ENCODE measurements around the gene CDC42. TPM values are rescaled to one million over a fixed set of nuclear protein-coding genes. Genes with fewer than 3 reads are reported as not detected.

The CDC42 gene
- total RNA-seq, 1 donor from 2014 or later = 366 TPM

GRCh38 chr1:22118291-22118992 lies 65.9 kb downstream of the CDC42 start:
- H3K9me3 ChIP-seq (ENCODE audit: insufficient read depth, low read depth, low read length) = no peaks in the 10 kb centered on the region
- no peak overlapping the region for H3K9ac ChIP-seq (ENCODE audit: low read length)
- DNase-seq (ENCODE audit: low read depth) (no peak), FAIRE-seq (no peak)
- Mint-ChIP-seq H3K4me3 (ENCODE audit: unreplicated experiment) (no peak overlapping the region), H3K9me3 (ENCODE audit: unreplicated experiment) (no peaks in the 10 kb centered on the region), H3K27me3 (ENCODE audit: low read depth, unreplicated experiment) (no peaks in the 10 kb centered on the region), H3K36me3 (ENCODE audit: low read depth, unreplicated experiment) (peaks cover 12% of the 10 kb centered on the region), H3K27ac (ENCODE audit: unreplicated experiment) (no peak overlapping the region), H3K4me1 (ENCODE audit: low read depth, unreplicated experiment) (peaks cover 63% of the 10 kb centered on the region)
- H3K4me1 ChIP-seq (ENCODE audit: insufficient read depth, low read length) = peaks cover 26% of the 10 kb centered on the region
- no peak for TF ChIP-seq CTCF (IDR thresholded peaks at IDR 0.05; ENCODE audit: insufficient read depth, low read depth, low read length)
- no peak for TF ChIP-seq EZH2 (IDR thresholded peaks at IDR 0.05; ENCODE audit: insufficient read depth, low read length)
- H4K20me1 ChIP-seq (ENCODE audit: insufficient read depth, low read length) = peaks cover 100% of the 10 kb centered on the region
- H3K4me2 ChIP-seq (ENCODE audit: low read length) = no peak overlapping the region
- H3K27ac ChIP-seq (ENCODE audit: low read depth, low read length) = no peak overlapping the region
- no peaks in the 10 kb centered on the region for H3K36me3 ChIP-seq (ENCODE audit: insufficient read depth, low read length)
- H2AFZ ChIP-seq (ENCODE audit: low read depth, low read length) = no peak overlapping the region
- H3K4me3 ChIP-seq (ENCODE audit: insufficient read depth, low read depth, low read length) = no peak overlapping the region
- H3K79me2 ChIP-seq (ENCODE audit: insufficient read depth, low read length) = peaks cover 37% of the 10 kb centered on the region
- no peaks in the 10 kb centered on the region for H3K27me3 ChIP-seq (ENCODE audit: insufficient read depth, low read length)

- Mint-ChIP-seq H3K9me3 (ENCODE audit: unreplicated experiment) (no peaks in the 10 kb centered on the region), H3K27ac (ENCODE audit: unreplicated experiment) (no peak overlapping the region), H3K4me1 (ENCODE audit: low read depth, unreplicated experiment) (peaks cover 54% of the 10 kb centered on the region), H3K36me3 (ENCODE audit: low read depth, unreplicated experiment) (peaks cover 12% of the 10 kb centered on the region), H3K4me3 (ENCODE audit: unreplicated experiment) (peak overlapping the region; percentile 40), H3K27me3 (ENCODE audit: low read depth, unreplicated experiment) (no peaks in the 10 kb centered on the region)
- H3K4me1 ChIP-seq (ENCODE audit: insufficient read depth, low read length) = peaks cover 14% of the 10 kb centered on the region
- H3K9me3 ChIP-seq (ENCODE audit: insufficient read depth, low read depth, low read length) = no peaks in the 10 kb centered on the region
- H3K4me2 ChIP-seq (ENCODE audit: low read length) = no peak overlapping the region
- DNase-seq (ENCODE audit: low read depth) (no peak), FAIRE-seq (no peak)
- H3K4me3 ChIP-seq (ENCODE audit: insufficient read depth, low read depth, low read length) = no peak overlapping the region
- no peak overlapping the region for H3K27ac ChIP-seq (ENCODE audit: low read depth, low read length)
- H2AFZ ChIP-seq (ENCODE audit: low read depth, low read length) = no peak overlapping the region
- H3K36me3 ChIP-seq (ENCODE audit: insufficient read depth, low read length) = no peaks in the 10 kb centered on the region
- no peaks in the 10 kb centered on the region for H3K27me3 ChIP-seq (ENCODE audit: insufficient read depth, low read length)
- peaks cover 35% of the 10 kb centered on the region for H3K79me2 ChIP-seq (ENCODE audit: insufficient read depth, low read length)
- no peak overlapping the region for H3K9ac ChIP-seq (ENCODE audit: low read length)
- TF ChIP-seq CTCF (IDR thresholded peaks at IDR 0.05; ENCODE audit: insufficient read depth, low read depth, low read length) = no peak
- no peak for TF ChIP-seq EZH2 (IDR thresholded peaks at IDR 0.05; ENCODE audit: insufficient read depth, low read length)
- H4K20me1 ChIP-seq (ENCODE audit: insufficient read depth, low read length) = peaks cover 100% of the 10 kb centered on the region
Observed at GRCh38 chr1:22119626-22120468, 67.3 kb downstream of the CDC42 start.

Data from astrocyte (in vitro differentiated cells and primary cell).